GM23338 (cell line): Measurements from ENCODE around the gene THSD4. TPM values are rescaled to one million over a fixed set of nuclear protein-coding genes. Genes with fewer than 3 reads are reported as not detected.

Experiments
- ATAC-seq: fragments of 200-7000 bp; cut with Tn5 transposase; 3 replicates; pipeline ENCODE4 v1.9.1; 2020
- DNase-seq: peaks from one replicate; pipeline ENCODE4 v3.0.0-alpha.2; 2015; ENCODE audit warnings: low spot score
- H2AFZ ChIP-seq: fragments of 200-600 bp; sonication (generic); 2 replicates; pipeline ENCODE4 v1.8.0; 2016; ENCODE audit warnings: antibody characterized with exemption, mild to moderate bottlenecking, moderate library complexity
- H3F3A ChIP-seq: fragments of 200-600 bp; sonication (generic); replicated peaks from 2 replicates; pipeline ENCODE4 v1.8.0; 2017; ENCODE audit warnings: antibody characterized with exemption, mixed run types, low read depth
- H3K27ac ChIP-seq: fragments of 200-600 bp; sonication (generic); 2 replicates; pipeline ENCODE4 v1.6.1; 2016; ENCODE audit warnings: low read depth
- H3K27me3 ChIP-seq: fragments of 200-600 bp; sonication (generic); 2 replicates; pipeline ENCODE4 v1.8.0; 2016; ENCODE audit warnings: mild to moderate bottlenecking, mixed run types, moderate library complexity; ENCODE audit not compliant: insufficient read depth
- H3K36me3 ChIP-seq: fragments of 200-600 bp; sonication (generic); 2 replicates; pipeline ENCODE4 v1.8.0; 2016; ENCODE audit warnings: mild to moderate bottlenecking; ENCODE audit not compliant: insufficient read depth
- H3K4me1 ChIP-seq: fragments of 200-600 bp; sonication (generic); 2 replicates; pipeline ENCODE4 v1.8.0; 2016; ENCODE audit warnings: mild to moderate bottlenecking, moderate library complexity; ENCODE audit not compliant: insufficient read depth
- H3K4me2 ChIP-seq: fragments of 200-600 bp; sonication (generic); 2 replicates; pipeline ENCODE4 v1.7.1; 2017; ENCODE audit warnings: mixed run types
- H3K4me3 ChIP-seq: fragments of 200-600 bp; sonication (generic); 2 replicates; pipeline ENCODE4 v1.6.1; 2016; ENCODE audit warnings: mixed run types
- H3K79me2 ChIP-seq: fragments of 200-600 bp; sonication (generic); replicated peaks from 2 replicates; pipeline ENCODE4 v1.8.0; 2017; ENCODE audit warnings: mild to moderate bottlenecking; ENCODE audit not compliant: insufficient read depth
- H3K9me2 ChIP-seq: fragments of 200-600 bp; sonication (generic); 2 replicates; pipeline ENCODE4 v1.8.0; 2017; ENCODE audit not compliant: insufficient read depth
- H4K20me1 ChIP-seq: fragments of 200-600 bp; sonication (generic); replicated peaks from 2 replicates; pipeline ENCODE4 v1.8.0; 2017; ENCODE audit warnings: mild to moderate bottlenecking; ENCODE audit not compliant: insufficient read depth
- H3K27ac Mint-ChIP-seq: 2 replicates; pipeline ENCODE4 v1.8.0; 2020; ENCODE audit warnings: inconsistent platforms, mild to moderate bottlenecking, moderate library complexity, mixed read lengths
- H3K27me3 Mint-ChIP-seq: 3 replicates; pipeline ENCODE4 v1.8.0; 2022; ENCODE audit warnings: low read depth, mild to moderate bottlenecking, moderate library complexity, mixed read lengths, inconsistent platforms; ENCODE audit not compliant: insufficient read depth, poor library complexity
- H3K36me3 Mint-ChIP-seq: 3 replicates; pipeline ENCODE4 v1.8.0; 2021; ENCODE audit warnings: low read depth, mild to moderate bottlenecking, inconsistent platforms, moderate library complexity, mixed read lengths
- H3K4me1 Mint-ChIP-seq: 3 replicates; pipeline ENCODE4 v1.8.0; 2020; ENCODE audit warnings: mild to moderate bottlenecking, inconsistent platforms, mixed read lengths
- H3K4me3 Mint-ChIP-seq: 3 replicates; pipeline ENCODE4 v1.8.0; 2021; ENCODE audit warnings: moderate library complexity, mild to moderate bottlenecking, inconsistent platforms, mixed read lengths
- H3K9me3 Mint-ChIP-seq: 3 replicates; pipeline ENCODE4 v1.8.0; 2020; ENCODE audit warnings: moderate library complexity, mild to moderate bottlenecking, inconsistent platforms, mixed read lengths
- CREB1 ChIP-seq: fragments of 250-450 bp; sonication (Bioruptor Pico); IDR thresholded peaks from 2 replicates; pipeline ENCODE4 v1.5.0; 2020; ENCODE audit warnings: low read depth, mild to moderate bottlenecking, moderate library complexity
- EZH2 ChIP-seq: fragments of 200-600 bp; sonication (generic); IDR thresholded peaks from one replicate; pipeline ENCODE4 v1.8.0; 2017; ENCODE audit warnings: antibody characterized with exemption, mild to moderate bottlenecking, low read depth; ENCODE audit not compliant: unreplicated experiment
- EZH2phosphoT487 ChIP-seq: fragments of 200-600 bp; sonication (generic); IDR thresholded peaks from one replicate; pipeline ENCODE4 v1.8.1; 2018; ENCODE audit warnings: antibody characterized with exemption; ENCODE audit not compliant: unreplicated experiment
- JUNB ChIP-seq: IDR thresholded peaks from one replicate; pipeline ENCODE4 v1.6.1; 2016; ENCODE audit warnings: antibody characterized with exemption; ENCODE audit not compliant: unreplicated experiment
- NANOG ChIP-seq: IDR thresholded peaks from 2 replicates; pipeline ENCODE4 v1.6.1; 2016; ENCODE audit warnings: antibody characterized with exemption, borderline replicate concordance
- POLR2AphosphoS5 ChIP-seq: IDR thresholded peaks from 2 replicates; pipeline ENCODE4 v1.6.1; 2016; ENCODE audit warnings: antibody characterized with exemption, low read depth
- STAT1 ChIP-seq: IDR thresholded peaks from one replicate; pipeline ENCODE4 v1.6.1; 2016; ENCODE audit warnings: antibody characterized with exemption; ENCODE audit not compliant: unreplicated experiment
- ZNF114 ChIP-seq: fragments of 250-450 bp; sonication (Bioruptor Pico); IDR thresholded peaks from 2 replicates; pipeline ENCODE4 v1.5.0; 2020; ENCODE audit warnings: mild to moderate bottlenecking, moderate library complexity
- ZNF331 ChIP-seq: fragments of 250-450 bp; sonication (Bioruptor Pico); IDR thresholded peaks from 2 replicates; pipeline ENCODE4 v1.5.0; 2020; ENCODE audit warnings: low read depth, mild to moderate bottlenecking, moderate library complexity
- polyA plus RNA-seq: library from polyadenylated mRNA; unstranded; fragments of >200 nt; fragmentation: Nextera tagmentation; extraction: Ambion mirVana; gene quantifications from 2 replicates; pipeline ENCODE4 v1.2.1, GENCODE V29; 2016
- total RNA-seq: library from RNA; depleted of rRNA; stranded (reverse); fragments of >200 nt; shearing (Covaris generic); gene quantifications from 2 replicates; pipeline ENCODE4 v1.2.3, GENCODE V29; 2014
- TF ChIP-seq, protein P1 (sequence below): IDR thresholded peaks from one replicate; pipeline ENCODE4 v1.6.1; 2018; ENCODE audit warnings: antibody characterized with exemption; ENCODE audit not compliant: unreplicated experiment
- TF ChIP-seq, protein P2 (sequence below), 2 experiments: fragments of 200-600 bp in 1 of 2; sonication (generic) in 1 of 2; conservative IDR thresholded peaks; 2 replicates each; pipeline versions ENCODE4 v1.5.1 to v1.6.1; 2016 to 2017; ENCODE audit warnings: antibody characterized with exemption in 2 of 2, low read depth in 2 of 2, mild to moderate bottlenecking in 2 of 2, moderate library complexity in 1 of 2
- TF ChIP-seq, protein P3 (sequence below): fragments of 250-450 bp; sonication (Bioruptor Pico); IDR thresholded peaks from 2 replicates; pipeline ENCODE4 v1.5.0; 2020; ENCODE audit warnings: mild to moderate bottlenecking, moderate library complexity
- TF ChIP-seq, protein P4 (sequence below): IDR thresholded peaks from 2 replicates; pipeline ENCODE4 v1.6.1; 2016; ENCODE audit warnings: antibody characterized with exemption

THSD4 gene
- total and polyA plus RNA-seq, 2 experiments from 2014 or later, result 2.0 to 7.4 TPM

DNA sequence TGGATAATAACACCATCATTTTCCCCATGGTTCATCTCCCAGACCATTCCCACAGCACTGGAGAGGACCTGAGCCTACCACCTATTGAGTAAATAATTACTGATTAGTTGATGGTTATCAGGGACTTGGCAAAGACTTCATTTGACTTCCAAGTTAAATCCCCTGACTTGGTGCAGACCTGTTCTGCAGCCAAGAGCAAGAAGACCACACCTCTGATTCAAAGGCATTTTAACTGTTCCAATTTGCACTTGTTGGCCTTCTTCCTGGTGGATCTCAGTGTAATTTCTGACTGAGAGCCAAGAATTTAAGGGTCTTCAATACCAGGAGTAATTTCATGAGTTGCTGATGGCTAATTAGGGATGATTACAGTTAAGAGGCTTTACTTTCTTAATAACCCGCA is 24.0 kb downstream of the THSD4 start:
- H3K4me2 ChIP-seq, result no peak overlapping the region
- H3K9me2 ChIP-seq, result peaks cover 7% of the 10 kb centered on the region
- H3K27me3 ChIP-seq, result no peaks in the 10 kb centered on the region
- no peak overlapping the region for H3K27ac ChIP-seq
- H3K79me2 ChIP-seq, result no peaks in the 10 kb centered on the region
- H3K9me3 Mint-ChIP-seq, result no peaks in the 10 kb centered on the region; the same call in 2 of the 3 replicates
- 0 out of 2 replicates have a peak, but pooled peaks cover 3% of the 10 kb centered on the region for H4K20me1 ChIP-seq
- H3K27ac Mint-ChIP-seq, result no peak overlapping the region
- H3K36me3 Mint-ChIP-seq, result no peaks in the 10 kb centered on the region; the same call in 2 of the 3 replicates
- no peak for DNase-seq
- H3K4me3 Mint-ChIP-seq, result no peak overlapping the region
- H3K36me3 ChIP-seq, result no peaks in the 10 kb centered on the region
- peaks cover 2% of the 10 kb centered on the region for H3K27me3 Mint-ChIP-seq
- no peaks in the 10 kb centered on the region for H3F3A ChIP-seq
- ATAC-seq, result no peak
- H3K4me1 Mint-ChIP-seq, result peaks cover 20% of the 10 kb centered on the region
- TF ChIP-seq NANOG, result no peak
- no peak for TF ChIP-seq EZH2phosphoT487
- TF ChIP-seq, protein P1, sequence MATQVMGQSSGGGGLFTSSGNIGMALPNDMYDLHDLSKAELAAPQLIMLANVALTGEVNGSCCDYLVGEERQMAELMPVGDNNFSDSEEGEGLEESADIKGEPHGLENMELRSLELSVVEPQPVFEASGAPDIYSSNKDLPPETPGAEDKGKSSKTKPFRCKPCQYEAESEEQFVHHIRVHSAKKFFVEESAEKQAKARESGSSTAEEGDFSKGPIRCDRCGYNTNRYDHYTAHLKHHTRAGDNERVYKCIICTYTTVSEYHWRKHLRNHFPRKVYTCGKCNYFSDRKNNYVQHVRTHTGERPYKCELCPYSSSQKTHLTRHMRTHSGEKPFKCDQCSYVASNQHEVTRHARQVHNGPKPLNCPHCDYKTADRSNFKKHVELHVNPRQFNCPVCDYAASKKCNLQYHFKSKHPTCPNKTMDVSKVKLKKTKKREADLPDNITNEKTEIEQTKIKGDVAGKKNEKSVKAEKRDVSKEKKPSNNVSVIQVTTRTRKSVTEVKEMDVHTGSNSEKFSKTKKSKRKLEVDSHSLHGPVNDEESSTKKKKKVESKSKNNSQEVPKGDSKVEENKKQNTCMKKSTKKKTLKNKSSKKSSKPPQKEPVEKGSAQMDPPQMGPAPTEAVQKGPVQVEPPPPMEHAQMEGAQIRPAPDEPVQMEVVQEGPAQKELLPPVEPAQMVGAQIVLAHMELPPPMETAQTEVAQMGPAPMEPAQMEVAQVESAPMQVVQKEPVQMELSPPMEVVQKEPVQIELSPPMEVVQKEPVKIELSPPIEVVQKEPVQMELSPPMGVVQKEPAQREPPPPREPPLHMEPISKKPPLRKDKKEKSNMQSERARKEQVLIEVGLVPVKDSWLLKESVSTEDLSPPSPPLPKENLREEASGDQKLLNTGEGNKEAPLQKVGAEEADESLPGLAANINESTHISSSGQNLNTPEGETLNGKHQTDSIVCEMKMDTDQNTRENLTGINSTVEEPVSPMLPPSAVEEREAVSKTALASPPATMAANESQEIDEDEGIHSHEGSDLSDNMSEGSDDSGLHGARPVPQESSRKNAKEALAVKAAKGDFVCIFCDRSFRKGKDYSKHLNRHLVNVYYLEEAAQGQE, result no peak
- TF ChIP-seq, protein P2, sequence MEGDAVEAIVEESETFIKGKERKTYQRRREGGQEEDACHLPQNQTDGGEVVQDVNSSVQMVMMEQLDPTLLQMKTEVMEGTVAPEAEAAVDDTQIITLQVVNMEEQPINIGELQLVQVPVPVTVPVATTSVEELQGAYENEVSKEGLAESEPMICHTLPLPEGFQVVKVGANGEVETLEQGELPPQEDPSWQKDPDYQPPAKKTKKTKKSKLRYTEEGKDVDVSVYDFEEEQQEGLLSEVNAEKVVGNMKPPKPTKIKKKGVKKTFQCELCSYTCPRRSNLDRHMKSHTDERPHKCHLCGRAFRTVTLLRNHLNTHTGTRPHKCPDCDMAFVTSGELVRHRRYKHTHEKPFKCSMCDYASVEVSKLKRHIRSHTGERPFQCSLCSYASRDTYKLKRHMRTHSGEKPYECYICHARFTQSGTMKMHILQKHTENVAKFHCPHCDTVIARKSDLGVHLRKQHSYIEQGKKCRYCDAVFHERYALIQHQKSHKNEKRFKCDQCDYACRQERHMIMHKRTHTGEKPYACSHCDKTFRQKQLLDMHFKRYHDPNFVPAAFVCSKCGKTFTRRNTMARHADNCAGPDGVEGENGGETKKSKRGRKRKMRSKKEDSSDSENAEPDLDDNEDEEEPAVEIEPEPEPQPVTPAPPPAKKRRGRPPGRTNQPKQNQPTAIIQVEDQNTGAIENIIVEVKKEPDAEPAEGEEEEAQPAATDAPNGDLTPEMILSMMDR (conservative IDR thresholded peaks at IDR 0.05; ENCODE audit: low read depth in 2 of 2), result no peak
- TF ChIP-seq ZNF114 (CRISPR knock-in tag), result no peak
- TF ChIP-seq EZH2, result no peak
- TF ChIP-seq CREB1, result no peak
- TF ChIP-seq ZNF331 (CRISPR knock-in tag), result no peak
- TF ChIP-seq, protein P3, sequence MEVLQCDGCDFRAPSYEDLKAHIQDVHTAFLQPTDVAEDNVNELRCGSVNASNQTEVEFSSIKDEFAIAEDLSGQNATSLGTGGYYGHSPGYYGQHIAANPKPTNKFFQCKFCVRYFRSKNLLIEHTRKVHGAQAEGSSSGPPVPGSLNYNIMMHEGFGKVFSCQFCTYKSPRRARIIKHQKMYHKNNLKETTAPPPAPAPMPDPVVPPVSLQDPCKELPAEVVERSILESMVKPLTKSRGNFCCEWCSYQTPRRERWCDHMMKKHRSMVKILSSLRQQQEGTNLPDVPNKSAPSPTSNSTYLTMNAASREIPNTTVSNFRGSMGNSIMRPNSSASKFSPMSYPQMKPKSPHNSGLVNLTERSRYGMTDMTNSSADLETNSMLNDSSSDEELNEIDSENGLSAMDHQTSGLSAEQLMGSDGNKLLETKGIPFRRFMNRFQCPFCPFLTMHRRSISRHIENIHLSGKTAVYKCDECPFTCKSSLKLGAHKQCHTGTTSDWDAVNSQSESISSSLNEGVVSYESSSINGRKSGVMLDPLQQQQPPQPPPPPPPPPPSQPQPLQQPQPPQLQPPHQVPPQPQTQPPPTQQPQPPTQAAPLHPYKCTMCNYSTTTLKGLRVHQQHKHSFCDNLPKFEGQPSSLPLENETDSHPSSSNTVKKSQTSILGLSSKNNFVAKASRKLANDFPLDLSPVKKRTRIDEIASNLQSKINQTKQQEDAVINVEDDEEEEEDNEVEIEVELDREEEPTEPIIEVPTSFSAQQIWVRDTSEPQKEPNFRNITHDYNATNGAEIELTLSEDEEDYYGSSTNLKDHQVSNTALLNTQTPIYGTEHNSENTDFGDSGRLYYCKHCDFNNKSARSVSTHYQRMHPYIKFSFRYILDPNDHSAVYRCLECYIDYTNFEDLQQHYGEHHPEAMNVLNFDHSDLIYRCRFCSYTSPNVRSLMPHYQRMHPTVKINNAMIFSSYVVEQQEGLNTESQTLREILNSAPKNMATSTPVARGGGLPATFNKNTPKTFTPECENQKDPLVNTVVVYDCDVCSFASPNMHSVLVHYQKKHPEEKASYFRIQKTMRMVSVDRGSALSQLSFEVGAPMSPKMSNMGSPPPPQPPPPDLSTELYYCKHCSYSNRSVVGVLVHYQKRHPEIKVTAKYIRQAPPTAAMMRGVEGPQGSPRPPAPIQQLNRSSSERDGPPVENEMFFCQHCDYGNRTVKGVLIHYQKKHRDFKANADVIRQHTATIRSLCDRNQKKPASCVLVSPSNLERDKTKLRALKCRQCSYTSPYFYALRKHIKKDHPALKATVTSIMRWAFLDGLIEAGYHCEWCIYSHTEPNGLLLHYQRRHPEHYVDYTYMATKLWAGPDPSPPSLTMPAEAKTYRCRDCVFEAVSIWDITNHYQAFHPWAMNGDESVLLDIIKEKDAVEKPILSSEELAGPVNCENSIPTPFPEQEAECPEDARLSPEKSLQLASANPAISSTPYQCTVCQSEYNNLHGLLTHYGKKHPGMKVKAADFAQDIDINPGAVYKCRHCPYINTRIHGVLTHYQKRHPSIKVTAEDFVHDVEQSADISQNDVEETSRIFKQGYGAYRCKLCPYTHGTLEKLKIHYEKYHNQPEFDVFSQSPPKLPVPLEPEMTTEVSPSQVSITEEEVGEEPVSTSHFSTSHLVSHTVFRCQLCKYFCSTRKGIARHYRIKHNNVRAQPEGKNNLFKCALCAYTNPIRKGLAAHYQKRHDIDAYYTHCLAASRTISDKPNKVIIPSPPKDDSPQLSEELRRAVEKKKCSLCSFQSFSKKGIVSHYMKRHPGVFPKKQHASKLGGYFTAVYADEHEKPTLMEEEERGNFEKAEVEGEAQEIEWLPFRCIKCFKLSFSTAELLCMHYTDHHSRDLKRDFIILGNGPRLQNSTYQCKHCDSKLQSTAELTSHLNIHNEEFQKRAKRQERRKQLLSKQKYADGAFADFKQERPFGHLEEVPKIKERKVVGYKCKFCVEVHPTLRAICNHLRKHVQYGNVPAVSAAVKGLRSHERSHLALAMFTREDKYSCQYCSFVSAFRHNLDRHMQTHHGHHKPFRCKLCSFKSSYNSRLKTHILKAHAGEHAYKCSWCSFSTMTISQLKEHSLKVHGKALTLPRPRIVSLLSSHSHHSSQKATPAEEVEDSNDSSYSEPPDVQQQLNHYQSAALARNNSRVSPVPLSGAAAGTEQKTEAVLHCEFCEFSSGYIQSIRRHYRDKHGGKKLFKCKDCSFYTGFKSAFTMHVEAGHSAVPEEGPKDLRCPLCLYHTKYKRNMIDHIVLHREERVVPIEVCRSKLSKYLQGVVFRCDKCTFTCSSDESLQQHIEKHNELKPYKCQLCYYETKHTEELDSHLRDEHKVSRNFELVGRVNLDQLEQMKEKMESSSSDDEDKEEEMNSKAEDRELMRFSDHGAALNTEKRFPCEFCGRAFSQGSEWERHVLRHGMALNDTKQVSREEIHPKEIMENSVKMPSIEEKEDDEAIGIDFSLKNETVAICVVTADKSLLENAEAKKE, result no peak
- no peak for TF ChIP-seq POLR2AphosphoS5
- TF ChIP-seq STAT1, result no peak
- TF ChIP-seq JUNB, result no peak
- TF ChIP-seq, protein P4, sequence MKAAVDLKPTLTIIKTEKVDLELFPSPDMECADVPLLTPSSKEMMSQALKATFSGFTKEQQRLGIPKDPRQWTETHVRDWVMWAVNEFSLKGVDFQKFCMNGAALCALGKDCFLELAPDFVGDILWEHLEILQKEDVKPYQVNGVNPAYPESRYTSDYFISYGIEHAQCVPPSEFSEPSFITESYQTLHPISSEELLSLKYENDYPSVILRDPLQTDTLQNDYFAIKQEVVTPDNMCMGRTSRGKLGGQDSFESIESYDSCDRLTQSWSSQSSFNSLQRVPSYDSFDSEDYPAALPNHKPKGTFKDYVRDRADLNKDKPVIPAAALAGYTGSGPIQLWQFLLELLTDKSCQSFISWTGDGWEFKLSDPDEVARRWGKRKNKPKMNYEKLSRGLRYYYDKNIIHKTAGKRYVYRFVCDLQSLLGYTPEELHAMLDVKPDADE, result no peak
- no peak overlapping the region for H2AFZ ChIP-seq
- H3K4me1 ChIP-seq, result no peaks in the 10 kb centered on the region
- H3K4me3 ChIP-seq, result no peak overlapping the region
